ENCODE data around the gene PARK7.

The PARK7 gene

DNA sequence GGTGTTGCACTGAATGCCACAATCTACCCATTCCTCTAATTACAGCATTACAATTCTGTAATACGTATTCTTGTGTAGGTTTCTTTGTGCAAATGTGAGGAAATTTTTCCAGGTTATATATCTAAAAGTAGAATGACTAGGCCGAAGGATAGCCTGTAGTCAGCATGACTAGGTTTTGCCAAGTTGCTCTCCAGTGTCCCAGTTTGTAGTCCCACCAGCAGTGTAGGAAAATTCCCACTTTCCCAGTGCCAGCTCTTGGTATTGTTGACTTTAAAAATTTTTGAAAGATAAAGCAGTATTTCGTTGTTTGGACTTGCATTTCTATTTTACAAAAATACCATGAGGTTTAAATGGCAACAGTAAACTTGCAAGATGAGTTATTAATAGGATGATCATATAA, 3.0 kb downstream of the PARK7 start:
- no peak for TF ChIP-seq GATA3 (IDR thresholded peaks at IDR 0.05; ENCODE audit: low read depth, low read length)
- TF ChIP-seq GATA2 (IDR thresholded peaks at IDR 0.05; ENCODE audit: low read depth, low read length), result no peak

DNA sequence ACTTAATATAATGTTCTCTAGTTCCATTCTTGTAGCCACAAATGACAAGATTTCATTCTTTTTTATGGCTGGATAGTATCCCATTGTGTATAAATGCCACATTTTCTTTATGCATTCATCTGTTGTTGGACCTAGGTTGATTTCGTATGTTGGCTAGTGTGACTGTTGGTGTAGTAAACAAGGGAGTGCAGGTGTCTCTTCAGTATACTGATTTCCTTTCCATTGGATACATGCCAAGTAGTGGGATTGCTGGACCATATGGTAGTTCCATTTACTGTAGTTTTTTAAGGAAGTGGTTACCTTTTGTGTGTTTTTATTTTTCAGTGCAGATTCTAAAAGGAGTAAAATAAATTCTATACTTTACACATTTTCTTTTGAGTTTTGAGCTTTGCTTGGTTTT, 5.7 kb downstream of the PARK7 start:
- TF ChIP-seq GATA2 (IDR thresholded peaks at IDR 0.05; ENCODE audit: low read depth, low read length), result no peak
- no peak for TF ChIP-seq GATA3 (IDR thresholded peaks at IDR 0.05; ENCODE audit: low read depth, low read length)

DNA sequence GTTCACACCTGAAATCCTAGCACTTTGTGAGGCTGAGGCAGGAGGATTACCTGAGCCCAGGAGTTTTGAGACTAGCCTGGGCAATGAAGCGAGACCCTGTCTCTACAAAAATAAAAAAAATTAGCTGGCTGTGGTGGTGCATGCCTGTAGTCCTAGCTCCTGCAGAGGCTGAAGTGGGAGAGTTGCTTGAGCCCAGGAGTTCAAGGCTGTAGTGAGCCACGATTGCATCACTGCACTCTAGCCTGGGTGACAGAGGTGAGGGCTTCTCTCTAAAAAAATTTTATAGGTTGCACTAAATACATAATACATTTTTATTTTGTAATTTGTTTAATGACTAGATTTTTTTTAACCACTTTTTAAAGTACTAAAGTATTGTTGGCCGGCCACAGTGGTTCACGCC, 6.1 kb downstream of the PARK7 start:
- TF ChIP-seq GATA3 (IDR thresholded peaks at IDR 0.05; ENCODE audit: low read depth, low read length) (no peak), GATA2 (IDR thresholded peaks at IDR 0.05; ENCODE audit: low read depth, low read length) (no peak)

DNA sequence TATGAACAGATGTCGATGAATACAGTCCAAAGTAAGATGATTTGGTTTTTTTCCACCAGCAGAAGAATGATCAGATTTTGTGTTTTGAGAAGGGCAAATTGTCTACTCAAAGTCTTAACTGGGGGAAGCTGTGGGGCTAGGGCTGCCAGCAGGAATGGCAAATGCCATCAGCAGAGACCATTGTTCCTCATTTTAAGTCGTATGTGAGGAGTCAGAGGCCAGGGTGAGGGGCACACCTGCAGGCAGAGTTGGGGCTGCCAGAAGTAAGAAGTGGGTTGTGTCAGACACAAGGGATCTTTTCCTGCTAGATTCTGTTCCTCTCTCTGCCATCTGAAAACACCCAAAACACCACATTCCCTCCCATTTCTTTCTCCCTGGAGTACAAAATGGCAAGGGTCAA, 8.7 kb downstream of the PARK7 start:
- TF ChIP-seq GATA2 (IDR thresholded peaks at IDR 0.05; ENCODE audit: low read depth, low read length) (no peak), GATA3 (IDR thresholded peaks at IDR 0.05; ENCODE audit: low read depth, low read length) (no peak)

DNA sequence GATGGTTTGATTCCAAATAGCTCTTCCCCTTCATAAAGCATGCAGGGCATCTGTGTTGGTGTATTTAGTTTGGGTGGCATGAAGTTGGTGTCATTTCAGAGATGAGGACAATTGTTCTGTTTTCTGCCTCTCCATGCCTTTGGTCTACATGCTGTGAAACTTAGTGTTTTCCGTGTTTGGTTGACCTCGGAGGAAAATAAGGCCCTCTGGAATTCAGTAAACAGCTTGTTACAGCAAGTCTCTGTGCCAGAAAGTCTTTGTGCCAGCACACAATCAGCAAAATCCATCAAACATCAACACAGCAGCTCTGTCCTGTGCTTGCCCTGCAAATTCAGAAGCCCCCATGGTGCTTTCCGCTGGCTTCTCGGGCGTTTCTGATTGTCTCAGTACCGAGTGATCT, 9.5 kb downstream of the PARK7 start:
- TF ChIP-seq GATA2 (IDR thresholded peaks at IDR 0.05; ENCODE audit: low read depth, low read length) (no peak), GATA3 (IDR thresholded peaks at IDR 0.05; ENCODE audit: low read depth, low read length) (no peak)

DNA sequence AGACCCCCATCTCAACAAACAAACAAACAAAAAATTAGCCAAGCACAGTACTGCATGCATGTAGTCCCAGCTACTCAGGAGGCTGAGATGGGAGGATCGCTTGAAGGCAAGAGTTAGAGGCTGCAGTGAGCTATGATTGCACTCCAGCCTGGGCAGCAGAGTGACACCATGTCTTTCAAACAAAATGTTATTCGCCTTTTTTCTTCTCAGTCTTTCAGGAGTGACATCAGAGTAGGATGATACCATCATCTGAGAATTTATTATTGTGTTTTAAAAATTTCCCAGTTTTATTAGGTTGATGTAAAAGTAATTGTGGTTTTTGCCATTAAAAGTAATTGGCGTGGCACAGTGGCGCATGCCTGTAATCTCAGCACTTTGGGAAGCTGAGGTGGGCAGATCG, 10.8 kb downstream of the PARK7 start:
- TF ChIP-seq GATA2 (IDR thresholded peaks at IDR 0.05; ENCODE audit: low read depth, low read length), result no peak
- TF ChIP-seq GATA3 (IDR thresholded peaks at IDR 0.05; ENCODE audit: low read depth, low read length), result no peak

DNA sequence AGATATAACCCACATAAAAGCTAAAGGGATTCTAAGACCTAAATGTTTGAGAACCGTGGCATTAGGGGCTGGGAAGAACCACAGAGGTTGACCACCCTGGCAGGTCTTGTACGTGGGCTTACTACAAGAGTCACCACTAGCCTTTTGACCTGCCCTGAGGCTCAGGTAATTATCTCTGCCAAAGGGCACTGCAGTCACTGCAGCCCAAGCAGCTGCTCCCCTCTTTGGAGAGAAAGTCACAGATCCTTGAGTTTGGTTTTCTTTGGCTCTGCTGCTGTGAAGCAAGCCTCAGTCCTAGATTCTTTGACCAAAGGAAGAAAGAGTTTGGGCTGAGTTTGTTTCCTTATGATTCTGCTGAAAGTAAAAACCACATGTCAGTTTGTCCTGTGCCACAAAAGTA, 11.6 kb downstream of the PARK7 start:
- no peak for TF ChIP-seq GATA3 (IDR thresholded peaks at IDR 0.05; ENCODE audit: low read depth, low read length)
- no peak for TF ChIP-seq GATA2 (IDR thresholded peaks at IDR 0.05; ENCODE audit: low read depth, low read length)

DNA sequence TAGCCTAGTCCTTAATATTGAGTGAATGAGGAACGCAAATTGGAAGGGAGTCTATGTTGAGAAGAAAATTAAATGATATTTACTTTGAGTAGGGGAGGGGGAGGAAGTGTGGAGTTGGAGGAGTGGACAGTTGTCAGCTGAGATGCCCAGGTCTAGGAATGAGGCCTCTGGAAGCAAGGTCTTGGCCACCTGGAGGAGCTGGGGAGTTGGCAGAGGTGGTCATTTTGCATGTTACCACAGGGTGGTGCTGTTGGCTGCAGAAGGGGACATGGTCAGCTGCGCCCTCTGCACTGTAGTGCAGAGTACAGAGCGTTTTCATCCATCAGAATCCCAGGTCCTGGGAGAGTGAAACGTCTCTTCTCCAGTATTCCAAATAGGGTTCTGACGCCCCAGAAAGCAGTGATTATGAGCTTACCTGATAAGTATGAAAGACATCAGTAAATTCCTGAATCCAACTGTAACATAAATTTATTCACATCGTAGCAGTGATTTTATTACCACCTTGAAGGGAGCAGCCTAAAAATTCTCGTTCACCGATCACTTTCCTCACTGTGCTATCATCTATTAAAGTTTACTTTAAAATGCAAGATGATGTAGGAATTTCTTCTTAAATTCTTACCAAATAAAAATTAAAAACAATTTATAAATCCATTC, 13.8 kb downstream of the PARK7 start:
- no peak for TF ChIP-seq GATA3 (IDR thresholded peaks at IDR 0.05; ENCODE audit: low read depth, low read length)
- TF ChIP-seq GATA2 (IDR thresholded peaks at IDR 0.05; ENCODE audit: low read depth, low read length), result no peak

DNA sequence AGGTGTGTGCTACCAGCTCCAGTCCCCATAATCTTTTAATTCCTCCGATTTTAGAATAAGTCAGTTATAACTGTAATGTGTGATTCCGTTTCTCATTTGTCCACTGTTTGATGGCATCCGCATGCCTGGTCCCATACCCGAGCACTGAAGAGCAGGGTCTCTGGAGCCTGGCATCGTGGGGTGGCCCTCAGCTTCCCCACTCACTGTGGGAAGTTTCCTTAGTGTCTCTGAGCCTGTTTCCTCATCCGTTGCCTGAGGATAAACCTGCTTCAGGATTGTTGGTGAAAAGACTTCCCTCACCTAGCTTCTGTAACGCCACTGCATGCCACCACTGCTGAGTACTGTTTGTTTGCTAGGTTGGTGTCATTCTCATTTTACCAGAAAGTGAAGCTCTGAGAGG, 19.5 kb downstream of the PARK7 start:
- TF ChIP-seq GATA3 (IDR thresholded peaks at IDR 0.05; ENCODE audit: low read depth, low read length), result no peak
- no peak for TF ChIP-seq GATA2 (IDR thresholded peaks at IDR 0.05; ENCODE audit: low read depth, low read length)

DNA sequence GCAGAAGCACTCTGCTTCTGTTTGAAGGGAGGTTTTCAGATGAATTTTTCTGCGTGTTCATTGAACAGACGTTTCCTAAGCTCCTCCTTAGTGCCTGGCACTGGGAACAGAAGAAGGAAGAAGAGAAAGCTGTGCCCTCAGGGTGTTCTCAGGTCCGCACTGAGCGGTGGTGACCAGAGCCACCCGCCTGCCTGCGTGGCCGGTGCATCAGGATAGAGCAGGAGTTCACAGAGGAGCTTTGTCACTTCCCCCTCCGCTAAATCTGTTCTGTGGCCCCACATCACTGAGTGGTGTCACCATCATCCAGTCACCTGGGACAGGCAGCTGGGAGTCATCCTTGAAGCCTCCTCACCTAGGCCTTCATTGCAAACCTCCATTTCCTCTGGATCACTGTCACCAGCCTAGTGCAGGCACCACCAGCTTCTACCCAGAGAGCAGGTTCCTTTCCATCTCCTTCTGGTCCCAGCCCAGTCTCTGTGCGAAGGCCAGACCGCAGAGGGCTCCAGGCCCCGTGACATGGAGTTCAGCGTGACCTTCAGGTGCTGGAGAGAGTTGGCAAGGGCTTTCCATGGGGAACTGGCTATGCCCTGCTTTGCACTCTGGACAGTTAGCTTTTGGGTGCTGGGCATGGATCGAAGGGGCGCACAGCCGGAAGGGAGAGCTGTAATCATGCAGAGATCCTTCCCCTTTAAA, 21.7 kb downstream of the PARK7 start:
- TF ChIP-seq GATA2 (IDR thresholded peaks at IDR 0.05; ENCODE audit: low read depth, low read length) (no peak), GATA3 (IDR thresholded peaks at IDR 0.05; ENCODE audit: low read depth, low read length) (no peak)

DNA sequence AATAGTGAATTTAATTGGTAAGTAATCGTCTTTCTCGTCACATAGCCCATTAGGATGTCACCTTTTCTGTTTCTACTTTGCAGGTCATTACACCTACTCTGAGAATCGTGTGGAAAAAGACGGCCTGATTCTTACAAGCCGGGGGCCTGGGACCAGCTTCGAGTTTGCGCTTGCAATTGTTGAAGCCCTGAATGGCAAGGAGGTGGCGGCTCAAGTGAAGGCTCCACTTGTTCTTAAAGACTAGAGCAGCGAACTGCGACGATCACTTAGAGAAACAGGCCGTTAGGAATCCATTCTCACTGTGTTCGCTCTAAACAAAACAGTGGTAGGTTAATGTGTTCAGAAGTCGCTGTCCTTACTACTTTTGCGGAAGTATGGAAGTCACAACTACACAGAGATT, 23.3 kb downstream of the PARK7 start:
- TF ChIP-seq GATA3 (IDR thresholded peaks at IDR 0.05; ENCODE audit: low read depth, low read length), result no peak
- no peak for TF ChIP-seq GATA2 (IDR thresholded peaks at IDR 0.05; ENCODE audit: low read depth, low read length)

DNA sequence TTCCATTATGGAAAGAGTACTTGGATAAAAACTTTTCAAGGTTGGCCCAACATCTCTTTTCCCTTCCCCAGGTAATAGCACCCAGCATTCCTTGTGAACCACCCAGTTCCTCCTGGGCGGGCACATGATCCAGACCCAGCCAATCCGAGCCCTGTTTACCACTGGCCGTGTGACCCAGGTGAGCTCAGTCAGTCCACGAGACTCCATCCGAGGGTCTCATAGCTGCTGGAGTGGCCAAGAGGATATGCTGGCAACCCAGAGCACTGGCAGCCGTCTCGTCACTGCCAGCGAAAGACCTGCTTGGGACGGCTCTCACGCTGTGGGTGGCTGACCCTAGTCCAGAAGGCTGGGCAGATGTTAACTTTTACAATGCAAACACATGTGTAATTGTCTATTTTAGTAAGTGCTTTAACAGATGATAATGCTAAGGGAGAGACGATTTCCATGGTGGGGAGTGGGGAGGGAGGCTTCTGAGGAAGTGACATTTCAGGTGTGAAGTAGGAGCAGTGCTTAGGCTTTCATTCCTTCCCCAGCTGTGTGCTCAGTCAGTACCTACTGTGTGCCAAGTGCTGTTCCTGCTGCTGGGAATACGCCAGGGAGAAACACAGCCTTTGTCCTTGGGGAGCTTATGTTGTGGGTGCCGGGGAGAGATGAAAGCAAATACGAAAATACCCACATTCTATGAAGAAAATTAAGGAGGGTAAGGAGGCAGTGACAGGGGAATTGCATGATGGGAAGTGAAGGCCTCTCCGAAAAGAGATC, 24.5 kb downstream of the PARK7 start:
- TF ChIP-seq GATA2 (IDR thresholded peaks at IDR 0.05; ENCODE audit: low read depth, low read length) (no peak), GATA3 (IDR thresholded peaks at IDR 0.05; ENCODE audit: low read depth, low read length) (no peak)

DNA sequence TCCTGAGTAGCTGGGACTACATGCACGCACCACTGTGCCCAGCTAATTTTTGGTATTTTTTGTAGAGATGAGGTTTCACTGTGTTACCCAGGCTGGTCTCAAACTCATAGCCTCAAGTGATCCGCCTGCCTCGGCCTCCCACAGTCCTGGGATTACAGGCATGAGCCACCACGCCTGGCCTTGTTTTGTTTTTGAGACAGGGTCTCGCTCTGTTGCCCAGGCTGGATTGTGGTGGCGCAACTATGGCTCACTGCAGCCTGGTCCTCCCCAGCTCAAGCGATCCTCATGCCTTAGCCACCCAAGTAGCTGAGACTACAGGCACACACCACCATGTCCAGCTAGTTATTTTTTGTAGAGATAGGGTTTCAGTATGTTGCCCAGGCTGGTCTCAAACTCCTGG, 26.0 kb downstream of the PARK7 start:
- TF ChIP-seq GATA3 (IDR thresholded peaks at IDR 0.05; ENCODE audit: low read depth, low read length) (no peak), GATA2 (IDR thresholded peaks at IDR 0.05; ENCODE audit: low read depth, low read length) (no peak)

DNA sequence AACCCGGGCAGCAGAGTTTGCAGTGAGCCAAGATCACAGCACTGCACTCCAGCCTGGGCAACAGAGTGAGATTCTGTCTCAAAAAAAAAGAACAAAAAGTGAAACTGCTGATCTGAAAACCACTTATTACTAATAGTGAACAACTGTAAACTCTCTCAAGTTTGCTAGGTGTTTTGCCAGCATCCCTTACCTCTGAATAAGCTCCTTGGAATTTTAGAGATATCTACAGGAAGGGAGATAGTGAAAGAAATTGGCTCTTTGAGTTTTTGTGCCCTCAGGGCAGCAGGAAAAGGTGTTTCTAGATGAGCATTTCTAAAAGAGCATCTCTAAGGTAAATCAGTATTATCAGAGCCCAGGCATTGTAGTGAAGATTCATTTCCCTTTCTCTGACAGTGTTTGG, 27.1 kb downstream of the PARK7 start:
- TF ChIP-seq GATA2 (IDR thresholded peaks at IDR 0.05; ENCODE audit: low read depth, low read length) (no peak), GATA3 (IDR thresholded peaks at IDR 0.05; ENCODE audit: low read depth, low read length) (no peak)
